Activated effector memory CD4-positive, alpha-beta T cell treated with Interleukin-2 at 50 U/mL for 16 hours (primary cell): ENCODE data around the gene SIRPB2.
A peak's percentile ranks its signal among the peaks of the same experiment; 100 is the strongest.

ENCODE experiments used
- DNase-seq: peaks from one replicate; pipeline ENCODE4 v3.0.0-alpha.2; 2020

SIRPB2 gene

GRCh38 chr20:1469925-1470571, 21.2 kb downstream of the SIRPB2 start:
- no peak for DNase-seq

GRCh38 chr20:1469306-1469905, 21.8 kb downstream of the SIRPB2 start:
- DNase-seq, result no peak

GRCh38 chr20:1468117-1468624, 23.0 kb downstream of the SIRPB2 start:
- DNase-seq, result no peak

- DNase-seq, result no peak
These were observed 23.7 kb downstream of the SIRPB2 start for GRCh38 chr20:1467355-1468116.

GRCh38 chr20:1467082-1467354, 24.2 kb downstream of the SIRPB2 start:
- DNase-seq, result no peak

- DNase-seq, result peak; percentile 98
These were observed 24.8 kb downstream of the SIRPB2 start, which contains the start of gene NSFL1C for GRCh38 chr20:1466211-1467081. Gene NSFL1C (minus strand): TSS chr20:1466849. CDS start chr20:1466824, 25 bp downstream.

GRCh38 chr20:1465470-1466210, 25.6 kb downstream of the SIRPB2 start:
- DNase-seq, result no peak

GRCh38 chr20:1463971-1464570, 27.1 kb downstream of the SIRPB2 start:
- no peak for DNase-seq

GRCh38 chr20:1462834-1463233, 28.4 kb downstream of the SIRPB2 start:
- no peak for DNase-seq

GRCh38 chr20:1462001-1462400, 29.2 kb downstream of the SIRPB2 start:
- no peak for DNase-seq

GRCh38 chr20:1460275-1460674, 30.9 kb downstream of the SIRPB2 start:
- DNase-seq, result no peak

GRCh38 chr20:1457992-1458391, 33.2 kb downstream of the SIRPB2 start:
- no peak for DNase-seq

- DNase-seq, result no peak
These were observed 34.9 kb downstream of the SIRPB2 start for GRCh38 chr20:1456300-1456699.

- DNase-seq, result no peak
These were observed 40.2 kb downstream of the SIRPB2 start for GRCh38 chr20:1450926-1451491.

- DNase-seq, result no peak
These were observed 41.9 kb downstream of the SIRPB2 start for GRCh38 chr20:1449370-1449769.

- no peak for DNase-seq
These were observed 43.1 kb downstream of the SIRPB2 start for GRCh38 chr20:1448081-1448620.

- DNase-seq, result no peak
These were observed 44.7 kb downstream of the SIRPB2 start for GRCh38 chr20:1446536-1446935.

- DNase-seq, result no peak
These were observed 48.1 kb downstream of the SIRPB2 start for GRCh38 chr20:1443085-1443484.

GRCh38 chr20:1442304-1442703, 48.9 kb downstream of the SIRPB2 start:
- DNase-seq, result no peak

GRCh38 chr20:1441133-1441532, 50.1 kb downstream of the SIRPB2 start:
- DNase-seq, result no peak

- DNase-seq, result no peak
These were observed 51.2 kb downstream of the SIRPB2 start for GRCh38 chr20:1440024-1440423.
